Heart left ventricle (tissue), 16 donors: Measurements from ENCODE around the gene TMEM39A. TPM values are rescaled to one million over a fixed set of nuclear protein-coding genes. Genes with fewer than 3 reads are reported as not detected.

Experiments used
- ATAC-seq, 4 donors: fragments of 200-7000 bp; cut with Tn5 transposase; one replicate each; pipeline ENCODE4 v1.9.1; 2020 to 2022; ENCODE audit warnings: moderate library complexity in 4 of 4, mild to moderate bottlenecking in 3 of 4, moderate number of reproducible peaks in 1 of 4
- DNase-seq, 5 donors: peaks; one replicate each; pipeline ENCODE4 v3.0.0-alpha.2; 2020
- H3K27ac ChIP-seq, 12 donors: fragments of 200-600 bp; sonication (generic) in 4 of 12; one replicate each; pipeline versions ENCODE4 v1.5.0 to v1.8.0; 2016 to 2022; ENCODE audit warnings: mild to moderate bottlenecking in 2 of 12
- H3K27me3 ChIP-seq, 9 donors: fragments of 200-600 bp; sonication (generic) in 2 of 9; one replicate each; pipeline versions ENCODE4 v1.5.1 to v1.8.0; 2016 to 2022; ENCODE audit warnings: mild to moderate bottlenecking in 3 of 9
- H3K36me3 ChIP-seq, 9 donors: fragments of 200-600 bp; sonication (generic) in 2 of 9; one replicate each; pipeline versions ENCODE4 v1.5.0 to v1.8.0; 2018 to 2022; ENCODE audit warnings: mild to moderate bottlenecking in 2 of 9
- H3K4me1 ChIP-seq, 12 donors: fragments of 200-600 bp; sonication (generic) in 4 of 12; one replicate each; pipeline versions ENCODE4 v1.5.0 to v1.8.0; 2016 to 2022; ENCODE audit warnings: mild to moderate bottlenecking in 3 of 12
- H3K4me3 ChIP-seq, 12 donors: fragments of 200-600 bp; sonication (generic) in 4 of 12; one replicate each; pipeline versions ENCODE4 v1.5.0 to v1.8.0; 2017 to 2022; ENCODE audit warnings: mild to moderate bottlenecking in 9 of 12, moderate library complexity in 4 of 12
- H3K9me3 ChIP-seq, 12 donors: fragments of 200-600 bp; sonication (generic) in 4 of 12; one replicate each; pipeline versions ENCODE4 v1.5.0 to v1.8.0; 2016 to 2022; ENCODE audit warnings: mild to moderate bottlenecking in 1 of 12
- POLR2A ChIP-seq, 2 donors: fragments of 450-650 bp; IDR thresholded peaks; one replicate each; pipeline ENCODE4 v1.6.1; 2017; ENCODE audit warnings: antibody characterized with exemption in 2 of 2, mild to moderate bottlenecking in 2 of 2, moderate library complexity in 2 of 2
- WGBS, 4 donors: extraction: QIAGEN DNeasy Blood & Tissue Kit in 2 of 4; methylation state at CpG; one replicate each; pipeline versions ENCODE4 v1.1.5 to v1.1.7; 2013 to 2018; 5-methylcytosine and 5-hydroxymethylcytosine counted together
- intact Hi-C, 10 donors: fragments of 100-400 bp; cut with DNase I; formaldehyde crosslinking; loops; one replicate each; pipeline versions ENCODE4 v1.11.1 to v1.14.2; 2022
- polyA plus RNA-seq, 2 donors: library from polyadenylated mRNA; stranded (reverse); fragments of 200-250 nt; gene quantifications; one replicate each; pipeline ENCODE4 v1.2.3, GENCODE V29; 2013
- total RNA-seq, 9 donors: library from RNA; depleted of rRNA in 2 of 9; stranded (reverse); fragments of >200 nt in 2 of 9; fragmentation: NEBNext Ultra II Directional in 3 of 9; extraction: Animal tissue kit (Norgen Biotek cat#: 25700) in 3 of 9; gene quantifications; one replicate each; pipeline versions ENCODE4 v1.1.0 to v1.2.4, GENCODE V29; 2016 to 2023
- TF ChIP-seq, protein P1 (sequence below), 12 donors: fragments of 200-600 bp; sonication (generic) in 4 of 12; IDR thresholded peaks; one replicate each; pipeline versions ENCODE4 v1.5.0 to v1.8.0; 2018 to 2022; ENCODE audit warnings: antibody characterized with exemption in 12 of 12, mild to moderate bottlenecking in 5 of 12
- donor health status: ischemic (EF 13 %, LVEDD 7.1; RV severe dilation, severe dysfunction).
- donor health status: healthy with polysubstance abuse.
- donor health status: DM: no; HTN: yes; CAD: no.
- donor health status: DM: no; HTN: no; CAD: no.
- donor health status: ischemic (EF 25% LVEDD 6.9; RV normal size, moderate dysfunction).
- donor health status: ischemic (EF 25% LVEDD 5.7; RV mildly dilated, moderate dysfunction).
- donor health status: healthy.
- donor health status: DM: yes; HTN: yes; CAD: no.
- donor health status: ischemic (EF 35%, LVEDD 5.7; RV mildly dilated, moderate dysfunction).
- donor health status: nonischemic (EF 11% LVEDD 7.7; RV severe dilation, severe dysfunction).
- donor health status: DM: yes; HTN: yes; CAD: no.
- donor health status: PGD.
- donor health status: ischemic (EF 29% LVEDD 5.4; RV normal size, mild dysfunction).
- donor health status: nonischemic (EF 23%, LVEDD 6.1; RV moderate dilation, normal function).

TMEM39A gene
- total and polyA plus RNA-seq, 11 donors = 4.8 to 21.0 (median 15.6) TPM

DNA sequence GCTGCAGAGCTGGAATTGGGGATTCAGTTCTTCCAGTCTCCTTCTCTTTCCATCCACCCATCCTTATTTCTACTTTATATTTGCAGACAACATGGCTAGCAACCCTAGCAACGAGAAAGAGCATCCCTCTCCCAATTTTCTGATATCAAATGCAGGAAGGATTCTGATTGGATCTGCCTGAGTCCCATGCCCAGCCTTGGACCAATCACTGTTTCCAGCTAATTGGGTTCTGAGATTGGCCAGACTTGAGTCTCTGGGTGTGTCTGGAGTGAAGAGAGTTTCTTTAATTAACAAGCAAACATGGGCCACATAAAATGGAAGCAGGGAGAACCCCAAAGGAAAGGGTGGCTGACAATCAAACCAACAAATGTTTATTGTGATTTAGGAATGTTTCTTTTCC, 60.6 kb downstream of the TMEM39A start:
- Histone ChIP-seq H3K27me3 (no peaks in the 10 kb centered on the region), H3K36me3 (peaks cover 0 to 99% (median 84%) of the 10 kb centered on the region in 9 donors), H3K9me3 (no peaks in the 10 kb centered on the region), H3K4me1 (peaks cover 0 to 7% (median 0%) of the 10 kb centered on the region in 12 donors), H3K4me3 (no peak overlapping the region), H3K27ac (no peak overlapping the region)
- intact Hi-C loops = no loop called here
- ATAC-seq (no peak), DNase-seq (no peak)
- 81 to 100% (median 88%) methylated on average over 1 of the region's 1 CpG for WGBS, 4 donors
- TF ChIP-seq, protein P1, sequence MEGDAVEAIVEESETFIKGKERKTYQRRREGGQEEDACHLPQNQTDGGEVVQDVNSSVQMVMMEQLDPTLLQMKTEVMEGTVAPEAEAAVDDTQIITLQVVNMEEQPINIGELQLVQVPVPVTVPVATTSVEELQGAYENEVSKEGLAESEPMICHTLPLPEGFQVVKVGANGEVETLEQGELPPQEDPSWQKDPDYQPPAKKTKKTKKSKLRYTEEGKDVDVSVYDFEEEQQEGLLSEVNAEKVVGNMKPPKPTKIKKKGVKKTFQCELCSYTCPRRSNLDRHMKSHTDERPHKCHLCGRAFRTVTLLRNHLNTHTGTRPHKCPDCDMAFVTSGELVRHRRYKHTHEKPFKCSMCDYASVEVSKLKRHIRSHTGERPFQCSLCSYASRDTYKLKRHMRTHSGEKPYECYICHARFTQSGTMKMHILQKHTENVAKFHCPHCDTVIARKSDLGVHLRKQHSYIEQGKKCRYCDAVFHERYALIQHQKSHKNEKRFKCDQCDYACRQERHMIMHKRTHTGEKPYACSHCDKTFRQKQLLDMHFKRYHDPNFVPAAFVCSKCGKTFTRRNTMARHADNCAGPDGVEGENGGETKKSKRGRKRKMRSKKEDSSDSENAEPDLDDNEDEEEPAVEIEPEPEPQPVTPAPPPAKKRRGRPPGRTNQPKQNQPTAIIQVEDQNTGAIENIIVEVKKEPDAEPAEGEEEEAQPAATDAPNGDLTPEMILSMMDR (IDR thresholded peaks at IDR 0.05) = no peak
- TF ChIP-seq POLR2A (IDR thresholded peaks at IDR 0.05) = no peak

GRCh38 chr3:119401503-119402440, 61.6 kb downstream of the TMEM39A start:
- WGBS, 4 donors = 89 to 91% (median 89%) methylated on average over 34 to 36 of the region's 36 CpGs
- TF ChIP-seq, protein P1 (IDR thresholded peaks at IDR 0.05) = no peak
- no peak for TF ChIP-seq POLR2A (IDR thresholded peaks at IDR 0.05)

GRCh38 chr3:119401069-119401468, 62.3 kb downstream of the TMEM39A start:
- no peak for DNase-seq
- H3K27me3 ChIP-seq = no peaks in the 10 kb centered on the region
- H3K27ac ChIP-seq = no peak overlapping the region
- no peak for TF ChIP-seq POLR2A (IDR thresholded peaks at IDR 0.05)
- TF ChIP-seq, protein P1 (IDR thresholded peaks at IDR 0.05) = no peak
- ATAC-seq = no peak
- peaks cover 0 to 14% (median 0%) of the 10 kb centered on the region in 12 donors for H3K4me1 ChIP-seq
- peaks cover 0 to 100% (median 85%) of the 10 kb centered on the region in 9 donors for H3K36me3 ChIP-seq
- H3K4me3 ChIP-seq = no peak overlapping the region
- intact Hi-C loops = no loop called here
- no peaks in the 10 kb centered on the region for H3K9me3 ChIP-seq
- 89 to 95% (median 92%) methylated on average over 5 of the region's 5 CpGs for WGBS, 4 donors

More at GRCh38 chr3:119401503-119402440, 61.6 kb downstream of the TMEM39A start:
- H3K36me3 ChIP-seq = peaks cover 0 to 100% (median 84%) of the 10 kb centered on the region in 9 donors
- H3K9me3 ChIP-seq = no peaks in the 10 kb centered on the region
- peaks cover 0 to 13% (median 0%) of the 10 kb centered on the region in 12 donors for H3K4me1 ChIP-seq
- intact Hi-C loops = no loop called here
- no peak overlapping the region for H3K27ac ChIP-seq
- DNase-seq = no peak
- H3K4me3 ChIP-seq = no peak overlapping the region
- ATAC-seq = no peak
- H3K27me3 ChIP-seq = no peaks in the 10 kb centered on the region

- DNase-seq (no peak), ATAC-seq (no peak)
- H3K4me1 ChIP-seq = peaks cover 0 to 12% (median 0%) of the 10 kb centered on the region in 12 donors
- no peak for TF ChIP-seq POLR2A (IDR thresholded peaks at IDR 0.05)
- TF ChIP-seq, protein P1 (IDR thresholded peaks at IDR 0.05) = no peak
- WGBS, 4 donors = 86 to 93% (median 92%) methylated on average over 5 of the region's 5 CpGs
- H3K27ac ChIP-seq = no peak overlapping the region
- intact Hi-C loops = no loop called here
- no peaks in the 10 kb centered on the region for H3K9me3 ChIP-seq
- H3K27me3 ChIP-seq = no peaks in the 10 kb centered on the region
- no peak overlapping the region for H3K4me3 ChIP-seq
- peaks cover 0 to 98% (median 82%) of the 10 kb centered on the region in 9 donors for H3K36me3 ChIP-seq
These were observed 62.9 kb downstream of the TMEM39A start for GRCh38 chr3:119400466-119400865.
